Measurements from ENCODE around the gene HAUS8. TPM values are rescaled to one million over a fixed set of nuclear protein-coding genes. Genes with fewer than 3 reads are reported as not detected.
"Not testable (repeated sequence)": the region's sequence is repeated elsewhere in the genome, so short reads cannot be mapped to it uniquely, and the experiment has no call there.

The HAUS8 gene
- total RNA-seq, 1 donor from 2014 or later = 36.5 TPM

- no peak for DNase-seq (ENCODE audit: low read depth, low spot score)
- H3K4me3 Mint-ChIP-seq = no peak overlapping the region
- H3K4me1 Mint-ChIP-seq = peaks cover 32% of the 10 kb centered on the region
- H3K27me3 Mint-ChIP-seq (ENCODE audit: low read depth) = no peaks in the 10 kb centered on the region
- peak overlapping the region; percentile 71 for H3K27ac Mint-ChIP-seq (ENCODE audit: unreplicated experiment)
- H3K9me3 Mint-ChIP-seq = no peaks in the 10 kb centered on the region
- peaks cover 18% of the 10 kb centered on the region for H3K36me3 Mint-ChIP-seq (ENCODE audit: low read depth)
- TF ChIP-seq CTCF (conservative IDR thresholded peaks at IDR 0.05) = no peak
Measured at GRCh38 chr19:17107546-17108452, 32.5 kb upstream of the HAUS8 start.

- not testable (repeated sequence) for H3K27ac Mint-ChIP-seq (ENCODE audit: unreplicated experiment); DNase-seq (ENCODE audit: low read depth, low spot score); H3K9me3 Mint-ChIP-seq; H3K4me3 Mint-ChIP-seq; H3K27me3 Mint-ChIP-seq (ENCODE audit: low read depth)
- Mint-ChIP-seq H3K36me3 (ENCODE audit: low read depth) (peaks cover 24% of the 10 kb centered on the region), H3K4me1 (peaks cover 27% of the 10 kb centered on the region)
Measured at GRCh38 chr19:17106964-17107363, 31.7 kb upstream of the HAUS8 start.

GRCh38 chr19:17105556-17105955 lies 30.3 kb upstream of the HAUS8 start:
- Mint-ChIP-seq H3K36me3 (ENCODE audit: low read depth) (peaks cover 23% of the 10 kb centered on the region), H3K4me3 (no peak overlapping the region), H3K27me3 (ENCODE audit: low read depth) (no peaks in the 10 kb centered on the region), H3K4me1 (peaks cover 26% of the 10 kb centered on the region), H3K9me3 (no peaks in the 10 kb centered on the region), H3K27ac (ENCODE audit: unreplicated experiment) (no peak overlapping the region)
- TF ChIP-seq CTCF (conservative IDR thresholded peaks at IDR 0.05) = no peak
- no peak for DNase-seq (ENCODE audit: low read depth, low spot score)

GRCh38 chr19:17104679-17105078 lies 29.4 kb upstream of the HAUS8 start:
- Mint-ChIP-seq H3K9me3 (no peaks in the 10 kb centered on the region), H3K4me3 (no peak overlapping the region), H3K36me3 (ENCODE audit: low read depth) (peaks cover 23% of the 10 kb centered on the region), H3K27me3 (ENCODE audit: low read depth) (no peaks in the 10 kb centered on the region), H3K4me1 (peaks cover 28% of the 10 kb centered on the region), H3K27ac (ENCODE audit: unreplicated experiment) (no peak overlapping the region)
- TF ChIP-seq CTCF (conservative IDR thresholded peaks at IDR 0.05) = no peak
- no peak for DNase-seq (ENCODE audit: low read depth, low spot score)

- Mint-ChIP-seq H3K27ac (ENCODE audit: unreplicated experiment) (no peak overlapping the region), H3K36me3 (ENCODE audit: low read depth) (peaks cover 28% of the 10 kb centered on the region), H3K4me3 (no peak overlapping the region), H3K27me3 (ENCODE audit: low read depth) (no peaks in the 10 kb centered on the region), H3K4me1 (peaks cover 32% of the 10 kb centered on the region), H3K9me3 (no peaks in the 10 kb centered on the region)
- peak; percentile 31 for DNase-seq (ENCODE audit: low read depth, low spot score)
- peak; percentile 61 for TF ChIP-seq CTCF (conservative IDR thresholded peaks at IDR 0.05)
Measured at GRCh38 chr19:17103177-17103576, 27.9 kb upstream of the HAUS8 start.

Measured in neural crest cell (in vitro differentiated cells).